IPS DF 6.9 (cell line): ENCODE measurements around the gene KCNQ1.

Experiments used
- DNase-seq: peaks from one replicate; pipeline ENCODE4 v3.0.0-alpha.2; 2013; ENCODE audit warnings: low read depth, low spot score
- H3K27ac ChIP-seq: one replicate; pipeline ENCODE4 v1.5.1; 2013; ENCODE audit warnings: low read length, control low read depth
- H3K27me3 ChIP-seq: 2 replicates; pipeline ENCODE4 v1.6.1; 2013; ENCODE audit warnings: mild to moderate bottlenecking, low read length; ENCODE audit not compliant: control insufficient read depth, insufficient read depth
- H3K36me3 ChIP-seq: 2 replicates; pipeline ENCODE4 v1.6.1; 2013; ENCODE audit warnings: low read length; ENCODE audit not compliant: control insufficient read depth, insufficient read depth
- H3K4me1 ChIP-seq: 2 replicates; pipeline ENCODE4 v1.6.1; 2013; ENCODE audit warnings: low read length; ENCODE audit not compliant: control insufficient read depth, insufficient read depth
- H3K4me3 ChIP-seq: 2 replicates; pipeline ENCODE4 v1.5.1; 2013; ENCODE audit warnings: mild to moderate bottlenecking, low read length
- H3K9me3 ChIP-seq: 2 replicates; pipeline ENCODE4 v1.6.1; 2013; ENCODE audit warnings: low read length, inconsistent platforms; ENCODE audit not compliant: control insufficient read depth, insufficient read depth
- WGBS: extraction: QIAGEN DNeasy Blood & Tissue Kit; methylation state at CpG from one replicate; pipeline ENCODE4 v1.1.7; 2013; ENCODE audit warnings: mixed read lengths, missing lambda C conversion rate; ENCODE audit not compliant: insufficient read length, insufficient coverage; 5-methylcytosine and 5-hydroxymethylcytosine counted together

KCNQ1 gene

GRCh38 chr11:2792381-2793250, 347.8 kb downstream of the KCNQ1 start:
- no peak for DNase-seq
- H3K36me3 ChIP-seq, result no peaks in the 10 kb centered on the region
- H3K4me1 ChIP-seq, result peaks cover 5% of the 10 kb centered on the region; the same call in 1 of the 2 replicates
- no peak overlapping the region for H3K27ac ChIP-seq
- no peak overlapping the region; the same call in 1 of the 2 replicates for H3K4me3 ChIP-seq
- WGBS, result no CpG with 5 or more reads among the region's 28 CpGs
- H3K9me3 ChIP-seq, result no peaks in the 10 kb centered on the region
- 0 out of 2 replicates have a peak, but pooled peaks cover 2% of the 10 kb centered on the region for H3K27me3 ChIP-seq

GRCh38 chr11:2793701-2794045, 348.9 kb downstream of the KCNQ1 start:
- no CpG with 5 or more reads among the region's 4 CpGs for WGBS
- no peak for DNase-seq
- H3K27me3 ChIP-seq, result 0 out of 2 replicates have a peak, but pooled peaks cover 2% of the 10 kb centered on the region

DNA sequence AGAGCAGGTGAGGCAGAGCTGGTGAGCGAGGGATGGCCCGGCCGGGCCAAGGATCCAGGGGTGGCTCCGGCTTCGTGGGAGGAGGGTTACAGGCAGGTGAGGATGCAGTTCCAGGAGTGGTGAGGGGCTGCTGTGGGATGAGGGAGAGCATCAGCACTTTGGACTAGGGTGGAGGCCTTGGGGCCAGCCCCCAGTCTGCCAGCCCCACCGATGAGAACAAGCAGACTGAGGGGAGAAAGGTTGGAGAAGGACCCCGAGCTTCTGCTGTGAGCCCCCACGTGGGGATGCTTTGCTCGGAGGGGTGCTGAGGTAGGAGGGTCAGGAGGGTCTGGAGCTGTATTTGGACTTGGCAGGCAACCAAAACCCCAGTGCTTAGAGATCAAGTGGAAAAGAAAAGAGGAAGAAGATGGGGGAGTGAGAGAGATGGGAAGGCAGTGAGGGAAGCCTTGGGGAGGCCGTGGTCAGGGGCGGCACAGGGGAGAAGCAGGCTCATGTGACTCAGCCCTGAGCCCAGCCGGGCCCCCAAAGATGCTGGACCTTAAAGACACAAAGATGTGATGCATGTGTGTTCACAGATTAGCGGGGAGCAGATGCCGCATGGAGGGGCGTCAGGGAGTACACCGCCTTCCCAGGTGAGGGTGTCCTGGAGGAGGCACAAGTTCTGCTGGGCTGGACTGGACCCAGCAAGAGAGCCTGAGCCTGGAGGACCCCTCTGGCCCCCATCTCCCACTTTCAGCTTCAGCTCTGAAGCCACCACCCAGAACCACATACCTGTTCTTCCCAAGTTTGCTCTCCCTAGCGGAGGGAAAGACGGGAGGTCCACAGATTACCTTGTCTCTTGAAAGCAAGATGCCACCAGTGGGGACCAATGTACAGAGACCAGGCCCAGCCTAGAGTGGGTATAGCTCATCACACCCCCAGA, 349.5 kb downstream of the KCNQ1 start:
- H3K4me3 ChIP-seq, result no peak overlapping the region
- no CpG with 5 or more reads among the region's 18 CpGs for WGBS
- H3K27ac ChIP-seq, result no peak overlapping the region
- no peaks in the 10 kb centered on the region for H3K9me3 ChIP-seq
- 0 out of 2 replicates have a peak, but pooled peaks cover 1% of the 10 kb centered on the region for H3K4me1 ChIP-seq
- DNase-seq, result no peak
- 0 out of 2 replicates have a peak, but pooled peaks cover 2% of the 10 kb centered on the region for H3K27me3 ChIP-seq
- no peaks in the 10 kb centered on the region for H3K36me3 ChIP-seq

More at GRCh38 chr11:2793701-2794045, 348.9 kb downstream of the KCNQ1 start:
- Histone ChIP-seq H3K4me3 (no peak overlapping the region), H3K27ac (no peak overlapping the region), H3K4me1 (peaks cover 3% of the 10 kb centered on the region; the same call in 1 of the 2 replicates), H3K36me3 (no peaks in the 10 kb centered on the region), H3K9me3 (no peaks in the 10 kb centered on the region)

DNA sequence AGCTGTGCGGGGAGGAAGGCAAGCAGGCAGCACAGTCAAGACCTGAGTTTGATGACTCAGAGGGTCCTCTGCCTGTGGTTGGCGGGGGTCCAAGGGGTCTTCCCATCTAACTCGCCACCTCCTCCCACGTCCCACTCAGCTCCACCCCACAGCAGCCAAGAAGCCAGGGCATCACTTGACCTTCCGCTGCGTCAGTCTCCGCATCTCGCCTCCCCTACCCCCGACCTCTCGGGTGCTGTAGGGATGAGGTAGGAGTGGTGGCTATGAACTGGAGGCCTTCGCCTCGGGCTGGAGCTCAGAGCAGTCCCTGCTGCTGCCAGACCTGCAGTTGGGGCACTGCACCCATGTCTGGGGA, 350.1 kb downstream of the KCNQ1 start:
- Histone ChIP-seq H3K4me1 (0 out of 2 replicates have a peak, but pooled peaks cover 1% of the 10 kb centered on the region), H3K27me3 (no peaks in the 10 kb centered on the region), H3K4me3 (no peak overlapping the region), H3K27ac (no peak overlapping the region), H3K9me3 (no peaks in the 10 kb centered on the region), H3K36me3 (no peaks in the 10 kb centered on the region)
- DNase-seq, result no peak
- WGBS, result no CpG with 5 or more reads among the region's 12 CpGs

GRCh38 chr11:2795491-2795991, 350.7 kb downstream of the KCNQ1 start:
- Histone ChIP-seq H3K36me3 (no peaks in the 10 kb centered on the region), H3K9me3 (no peaks in the 10 kb centered on the region), H3K27me3 (no peaks in the 10 kb centered on the region), H3K27ac (no peak overlapping the region), H3K4me1 (0 out of 2 replicates have a peak, but pooled peaks cover 1% of the 10 kb centered on the region), H3K4me3 (no peak overlapping the region)
- WGBS, result no CpG with 5 or more reads among the region's 10 CpGs
- no peak for DNase-seq

DNA sequence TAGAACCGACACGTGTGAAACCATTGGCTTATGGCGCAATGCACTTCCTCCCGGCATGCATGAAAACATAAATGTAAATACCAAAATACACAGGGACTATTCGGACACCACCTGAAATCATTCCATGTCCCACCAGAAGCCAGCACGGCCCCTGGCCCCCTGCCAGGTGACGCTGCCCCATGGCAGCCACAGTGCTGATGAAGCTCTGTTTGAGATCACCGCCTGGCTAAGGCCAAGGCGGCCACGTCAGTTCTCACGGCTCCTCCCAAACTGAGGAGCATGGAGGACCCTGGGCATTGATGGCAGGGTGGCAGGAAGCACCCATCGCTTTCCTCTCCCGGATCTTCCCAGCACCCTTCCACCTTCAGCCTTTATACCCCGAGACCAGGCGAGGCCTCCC, 351.3 kb downstream of the KCNQ1 start:
- DNase-seq, result no peak
- H3K36me3 ChIP-seq, result no peaks in the 10 kb centered on the region

GRCh38 chr11:2796508-2797113, 351.8 kb downstream of the KCNQ1 start:
- Histone ChIP-seq H3K9me3 (no peaks in the 10 kb centered on the region), H3K4me3 (no peak overlapping the region), H3K36me3 (no peaks in the 10 kb centered on the region), H3K27ac (no peak overlapping the region), H3K27me3 (no peaks in the 10 kb centered on the region), H3K4me1 (0 out of 2 replicates have a peak, but pooled peaks cover 1% of the 10 kb centered on the region)
- DNase-seq, result no peak
- WGBS, result no CpG with 5 or more reads among the region's 32 CpGs

More for the DNA sequence above, 351.3 kb downstream of the KCNQ1 start:
- H3K9me3 ChIP-seq, result no peaks in the 10 kb centered on the region
- no CpG with 5 or more reads among the region's 15 CpGs for WGBS
- no peak overlapping the region for H3K27ac ChIP-seq
- no peak overlapping the region for H3K4me3 ChIP-seq
- 0 out of 2 replicates have a peak, but pooled peaks cover 1% of the 10 kb centered on the region for H3K4me1 ChIP-seq
- no peaks in the 10 kb centered on the region for H3K27me3 ChIP-seq

DNA sequence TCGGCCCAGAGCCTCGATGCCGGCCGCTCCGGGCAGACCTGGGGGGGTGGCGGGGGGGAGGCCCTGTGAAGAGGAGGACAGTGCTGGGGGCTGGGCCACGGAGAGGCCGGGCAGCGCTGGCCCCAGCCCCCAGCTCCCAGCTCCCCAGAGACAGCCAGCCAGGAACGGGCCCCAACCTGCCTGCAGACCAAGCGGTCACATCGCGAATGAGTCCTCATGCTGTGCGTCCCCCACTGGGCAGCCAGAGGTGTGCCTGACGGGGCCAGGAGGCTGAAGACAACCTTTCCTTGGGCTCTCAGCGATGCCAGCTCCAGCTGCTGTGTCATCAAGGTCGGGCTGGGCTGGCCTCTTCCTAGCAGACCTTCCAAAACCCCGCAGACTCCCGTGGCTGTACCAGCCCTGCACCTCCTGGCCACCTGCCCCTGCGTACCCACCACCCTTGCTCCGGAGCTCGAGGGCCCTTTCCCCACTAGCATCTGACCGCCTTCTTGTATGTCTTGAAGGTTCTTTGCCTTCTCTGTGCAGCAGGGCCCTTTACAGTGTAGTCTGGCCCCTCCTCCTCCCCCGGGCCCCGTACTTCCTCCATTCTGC, 352.4 kb downstream of the KCNQ1 start:
- WGBS, result no CpG with 5 or more reads among the region's 25 CpGs
- H3K36me3 ChIP-seq, result no peaks in the 10 kb centered on the region
- DNase-seq, result no peak
- H3K4me1 ChIP-seq, result 0 out of 2 replicates have a peak, but pooled peaks cover 1% of the 10 kb centered on the region
- H3K27ac ChIP-seq, result no peak overlapping the region
- H3K27me3 ChIP-seq, result no peaks in the 10 kb centered on the region
- no peak overlapping the region for H3K4me3 ChIP-seq
- H3K9me3 ChIP-seq, result no peaks in the 10 kb centered on the region

DNA sequence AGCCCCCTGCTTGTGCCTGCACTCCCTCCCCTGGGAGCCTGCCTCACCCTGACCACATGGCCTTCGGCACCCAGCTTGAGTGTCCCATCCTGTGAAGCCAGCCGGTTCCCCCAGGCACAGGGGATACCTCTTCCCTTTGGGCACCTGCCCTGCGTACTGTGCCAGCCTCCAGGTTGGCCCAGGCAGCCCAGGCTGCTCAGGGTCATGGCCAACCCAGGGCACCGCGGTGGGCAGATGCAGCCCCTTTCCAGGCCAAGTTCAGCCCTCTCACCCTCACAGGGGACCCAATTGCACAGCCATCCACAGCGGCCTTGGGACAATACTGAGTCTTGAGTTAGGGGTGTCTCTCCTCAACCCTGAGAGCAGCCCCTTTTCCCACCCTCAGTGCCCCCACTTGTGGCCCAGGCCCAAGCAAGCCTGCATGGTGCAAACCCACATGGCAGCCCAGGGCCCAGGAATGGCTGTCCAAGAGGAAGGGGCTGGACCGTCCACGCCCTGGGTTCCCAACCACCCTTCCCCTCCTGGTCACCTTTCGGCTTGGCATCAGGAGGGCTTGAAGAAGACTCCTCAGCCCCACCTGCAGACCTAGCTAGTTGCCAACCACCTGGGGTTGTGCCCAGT, 353.0 kb downstream of the KCNQ1 start:
- no peaks in the 10 kb centered on the region for H3K36me3 ChIP-seq
- no peak overlapping the region for H3K4me3 ChIP-seq
- no peak for DNase-seq
- no peaks in the 10 kb centered on the region for H3K27me3 ChIP-seq
- WGBS, result no CpG with 5 or more reads among the region's 9 CpGs
- H3K4me1 ChIP-seq, result 0 out of 2 replicates have a peak, but pooled peaks cover 1% of the 10 kb centered on the region
- no peaks in the 10 kb centered on the region for H3K9me3 ChIP-seq
- no peak overlapping the region for H3K27ac ChIP-seq
